Right lung (tissue), 10 donors: ENCODE measurements around the gene CADPS2. TPM values are rescaled to one million over a fixed set of nuclear protein-coding genes. Genes with fewer than 3 reads are reported as not detected.
A peak's percentile ranks its signal among the peaks of the same experiment; 100 is the strongest.

ENCODE experiments used
- DNase-seq, 2 donors: peaks; one replicate each; pipeline ENCODE4 v3.0.0-alpha.2; 2013
- long read RNA-seq, 8 donors: transcript quantifications; one replicate each; lab custom pipeline, GENCODE V29; 2026
- polyA plus RNA-seq, 5 donors: library from polyadenylated mRNA; unstranded; fragments of 120-200 nt; gene quantifications; one replicate each; pipeline versions ENCODE4 v1.2.1 to v1.2.3, GENCODE V29; 2013; ENCODE audit warnings: inconsistent platforms in 1 of 5, low replicate concordance in 1 of 5; ENCODE audit not compliant: insufficient read length in 5 of 5, insufficient read depth in 1 of 5

The CADPS2 gene
- polyA plus RNA-seq: 10 to 100 TPM; 53.5 to 79.9 (median 73.9) TPM
- long read RNA-seq, donor 1: 0 reads
- long read RNA-seq, donor 2: 0 reads
- long read RNA-seq, donor 3: 0 reads
- long read RNA-seq, donor 4: 0 reads
- long read RNA-seq, donor 5, partial matches to known transcripts: 6 of 11 reads
- long read RNA-seq, donor 5, other reads (novel, unspliced or antisense): 5 of 11 reads
- long read RNA-seq, donor 6, partial matches to known transcripts: 6 of 6 reads
- long read RNA-seq, donor 6, other reads (novel, unspliced or antisense): 0 of 6 reads
- long read RNA-seq, donor 7: 0 reads
- long read RNA-seq, donor 8: 0 reads

DNA sequence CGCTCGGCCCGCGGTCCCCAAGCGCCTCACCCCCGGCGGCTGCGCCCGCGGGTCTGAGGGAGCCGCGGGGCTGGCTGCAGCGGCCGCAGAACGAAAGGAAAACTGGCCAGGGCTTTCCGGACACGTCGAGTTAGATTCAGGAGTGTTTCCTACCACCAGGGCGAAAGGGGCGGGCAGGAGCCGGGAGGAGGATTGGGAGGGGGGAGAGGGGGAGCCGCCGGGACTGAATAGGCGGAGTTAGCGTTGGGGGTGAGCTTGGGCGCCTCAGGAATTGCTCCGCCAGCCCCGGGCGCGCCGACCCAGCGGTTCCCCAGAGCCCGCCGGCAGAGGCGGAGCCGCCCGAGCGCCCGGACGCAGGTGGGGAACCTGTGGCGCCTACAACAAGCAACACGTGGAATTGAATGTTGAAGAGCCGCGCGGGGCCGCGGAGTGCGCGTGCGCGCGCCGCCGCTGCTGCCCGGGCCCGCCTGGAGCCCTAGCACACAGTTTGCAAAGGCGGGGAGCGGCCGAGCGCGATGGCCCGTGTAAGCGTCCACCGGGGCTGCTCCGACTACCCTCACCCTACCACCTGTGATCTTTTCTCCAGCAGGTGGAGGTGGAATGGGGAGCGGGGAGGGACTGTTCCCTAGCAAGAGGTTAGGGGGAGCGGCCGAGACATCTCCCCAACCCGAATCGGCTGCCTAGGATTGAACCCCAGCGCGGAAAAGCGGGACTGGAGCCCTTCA, at the start of gene CADPS2:
TSS of gene CADPS2 (minus strand) at position 104 of the 725 bp plus-strand sequence. CDS start 123 bp downstream, outside the sequence.
- peak; percentile 91 to 92 for DNase-seq

DNA sequence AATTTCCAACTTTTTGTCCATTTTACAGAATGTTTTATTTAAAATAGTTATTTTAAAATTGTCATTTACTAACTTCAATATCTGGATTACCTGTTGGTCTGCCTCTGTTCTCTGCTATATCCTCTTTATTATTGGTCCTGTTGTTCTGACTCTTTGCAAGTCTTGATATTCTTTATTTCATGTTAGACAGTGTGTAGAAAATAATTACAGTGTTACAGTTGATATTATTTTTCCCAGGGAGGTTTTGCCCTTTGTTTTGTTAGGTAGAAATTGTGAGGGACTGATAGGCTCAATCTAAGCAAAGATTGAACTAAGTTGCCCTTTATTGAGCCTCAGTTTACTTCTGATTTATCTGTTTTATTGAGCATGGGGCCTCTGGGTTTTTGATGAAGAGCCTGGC, 49.4 kb upstream of the CADPS2 start:
- no peak for DNase-seq

DNA sequence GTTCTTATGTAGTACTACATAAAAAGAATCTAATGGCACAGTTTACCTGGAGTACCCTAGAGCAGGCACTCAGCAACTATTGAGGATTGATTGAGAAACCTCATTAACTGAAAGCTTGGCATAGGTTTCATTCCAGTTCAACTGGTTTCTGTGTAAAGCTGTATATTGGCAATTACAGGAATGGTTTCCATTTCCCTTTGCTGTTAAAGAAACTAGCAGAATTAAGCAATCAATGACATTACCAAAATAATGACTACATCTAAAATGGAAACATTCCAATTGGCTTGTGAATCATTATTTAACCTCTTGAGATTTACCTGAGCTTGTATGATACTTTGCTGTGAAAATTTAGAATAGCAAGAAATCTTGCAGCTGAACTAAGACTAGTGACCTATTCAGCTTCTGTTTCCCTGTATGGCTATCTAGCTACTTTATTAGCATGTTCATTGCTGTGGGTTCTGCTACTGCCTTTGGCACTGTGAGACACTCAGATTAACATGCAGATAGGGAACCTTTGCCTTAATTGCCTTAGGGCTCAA, 33.5 kb upstream of the CADPS2 start:
- DNase-seq: peak; percentile 39 to 42

DNA sequence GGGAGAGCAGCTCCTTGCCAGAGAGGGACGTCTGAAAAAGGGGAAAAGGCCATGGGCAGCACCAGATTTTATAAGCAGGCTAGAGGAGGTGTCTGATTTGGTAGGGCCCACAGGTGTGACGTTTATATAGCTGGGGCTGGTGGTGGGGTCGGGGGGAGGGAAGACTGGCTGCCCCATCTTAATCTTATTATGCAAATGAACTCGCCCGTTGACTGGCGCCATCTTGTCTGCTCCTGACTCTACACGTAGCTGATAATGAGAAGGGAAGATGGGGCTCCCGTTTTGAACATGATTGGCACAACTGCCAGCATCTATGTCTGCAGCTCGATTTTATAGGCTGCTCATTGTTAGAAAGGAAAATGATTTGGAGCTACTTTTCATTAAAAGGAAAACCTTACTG, 28.6 kb upstream of the CADPS2 start:
- DNase-seq: no peak

DNA sequence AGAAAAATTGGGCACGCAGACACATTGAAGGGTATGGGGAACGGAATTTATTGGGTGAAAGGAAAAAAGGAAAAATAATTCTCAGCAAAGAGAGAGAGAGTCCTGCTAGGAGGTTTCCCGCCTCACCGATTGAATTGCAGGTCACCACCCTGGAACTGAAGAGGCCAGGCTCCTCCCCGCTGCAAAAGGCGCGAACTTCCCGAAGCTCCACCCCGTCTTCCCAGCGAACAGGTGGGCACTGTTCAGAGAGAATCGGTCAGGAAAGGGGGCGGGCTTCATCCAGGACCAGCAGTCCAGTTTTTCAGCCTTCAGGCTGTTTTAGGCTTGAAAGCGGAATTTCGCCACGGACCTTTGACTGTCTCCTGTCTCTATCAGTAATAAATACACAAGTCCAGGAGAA, 27.3 kb upstream of the CADPS2 start:
- DNase-seq: no peak

DNA sequence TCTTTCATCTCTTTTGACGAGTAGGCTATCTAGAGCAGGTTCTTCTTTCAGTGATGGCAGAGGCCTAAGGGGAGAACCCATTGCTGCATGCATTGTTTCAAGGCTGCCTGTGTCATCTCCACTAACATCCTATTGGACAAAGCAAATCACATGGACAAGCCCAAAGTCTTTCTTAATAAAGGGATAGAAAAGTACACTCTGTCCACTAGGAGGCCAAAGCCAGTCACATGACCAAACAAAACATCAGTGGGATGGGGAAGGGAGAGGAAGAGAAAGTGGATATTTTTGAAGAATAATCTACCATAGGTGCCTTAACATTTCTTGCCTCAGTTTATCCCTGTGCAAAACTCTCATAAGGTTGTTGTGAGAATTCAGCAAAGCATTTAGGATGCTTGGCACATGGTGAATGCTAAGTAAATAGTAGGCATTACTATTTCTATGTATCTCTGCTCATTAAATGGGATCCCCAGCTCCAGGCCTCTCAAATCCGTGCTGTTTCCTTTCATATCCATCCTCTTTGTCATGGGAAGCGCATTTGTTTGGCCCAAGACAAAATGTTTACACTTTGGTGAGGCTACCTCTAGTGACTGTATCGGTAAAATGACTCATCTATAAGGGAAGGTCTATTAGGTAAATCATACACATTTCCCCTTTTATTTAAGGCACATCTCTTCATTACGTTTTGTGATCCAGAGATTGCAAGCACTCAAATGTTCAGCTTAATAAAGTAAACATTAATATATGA, 16.7 kb upstream of the CADPS2 start:
- no peak for DNase-seq

DNA sequence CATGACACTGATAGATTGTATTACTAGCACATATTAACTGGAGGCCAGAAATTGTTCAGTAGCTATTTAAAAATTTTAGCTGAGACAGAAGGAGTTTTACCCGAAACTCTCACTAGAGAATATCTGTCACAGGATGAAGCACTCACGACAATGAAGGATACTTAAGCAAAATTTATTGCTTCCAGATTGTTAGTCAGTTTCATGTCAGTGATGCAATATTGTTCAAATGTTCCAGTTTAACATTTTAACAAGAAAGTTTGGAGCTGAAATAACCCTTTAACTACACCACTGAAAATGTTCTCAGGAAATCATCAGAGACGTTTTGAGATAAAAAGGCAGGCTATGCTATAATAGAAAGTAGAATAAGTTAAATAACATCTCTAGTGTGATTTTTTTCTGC, 15.0 kb upstream of the CADPS2 start:
- DNase-seq: no peak

DNA sequence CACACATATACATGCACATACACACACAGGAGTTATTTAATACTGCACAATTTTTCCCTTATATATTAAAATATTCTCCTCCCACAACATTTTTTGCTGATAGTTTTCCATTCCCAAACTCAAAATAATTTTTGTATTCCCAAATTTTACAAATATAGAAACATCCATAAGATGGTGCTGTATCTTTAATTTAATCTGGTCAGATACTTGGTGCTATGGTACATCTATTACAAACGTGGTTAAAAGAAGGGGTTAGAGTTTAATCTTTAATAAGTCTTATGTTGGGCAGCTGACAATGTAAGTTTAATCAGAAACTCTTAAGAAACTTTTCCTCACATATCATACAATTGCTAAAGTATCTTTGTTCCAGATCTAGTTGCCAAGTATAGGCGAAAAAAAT, 10.2 kb upstream of the CADPS2 start:
- no peak for DNase-seq

DNA sequence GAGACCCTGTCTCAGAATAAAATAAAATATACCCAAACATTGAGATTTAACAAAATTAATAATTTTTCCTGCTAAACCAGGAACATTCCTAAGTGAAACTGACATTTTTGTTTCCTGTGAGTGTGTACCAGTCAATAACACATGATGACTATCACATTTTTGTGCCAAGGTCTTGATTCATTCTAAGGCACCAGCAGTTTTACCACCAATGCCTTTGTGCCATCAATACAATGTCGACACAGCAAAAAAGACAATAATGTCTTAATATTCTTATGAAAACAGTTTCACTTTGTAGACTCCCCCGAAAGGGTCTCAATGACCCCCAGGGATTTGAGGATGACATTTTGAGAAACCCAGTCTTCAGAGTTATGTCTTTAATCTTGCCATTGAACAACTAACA, 7.2 kb upstream of the CADPS2 start:
- no peak for DNase-seq

DNA sequence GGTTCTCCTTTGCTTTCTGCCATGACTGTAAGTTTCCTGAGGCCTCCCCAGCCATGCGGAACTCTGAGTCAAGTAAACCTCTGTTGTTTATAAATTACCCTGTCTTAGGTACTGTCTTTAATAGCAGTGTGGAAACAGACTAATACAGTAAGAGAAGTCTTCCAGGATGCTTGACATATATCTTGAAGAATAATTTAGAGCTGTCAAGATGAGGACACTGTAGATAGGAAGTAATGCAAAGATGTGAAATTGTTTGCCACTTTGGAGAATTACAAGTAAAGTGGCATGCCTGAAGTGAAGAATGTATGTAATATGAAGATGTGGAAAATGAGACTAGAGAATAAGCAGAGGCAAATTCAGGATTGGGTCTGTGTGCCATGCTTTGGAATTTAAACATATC, 2.9 kb upstream of the CADPS2 start:
- no peak for DNase-seq

DNA sequence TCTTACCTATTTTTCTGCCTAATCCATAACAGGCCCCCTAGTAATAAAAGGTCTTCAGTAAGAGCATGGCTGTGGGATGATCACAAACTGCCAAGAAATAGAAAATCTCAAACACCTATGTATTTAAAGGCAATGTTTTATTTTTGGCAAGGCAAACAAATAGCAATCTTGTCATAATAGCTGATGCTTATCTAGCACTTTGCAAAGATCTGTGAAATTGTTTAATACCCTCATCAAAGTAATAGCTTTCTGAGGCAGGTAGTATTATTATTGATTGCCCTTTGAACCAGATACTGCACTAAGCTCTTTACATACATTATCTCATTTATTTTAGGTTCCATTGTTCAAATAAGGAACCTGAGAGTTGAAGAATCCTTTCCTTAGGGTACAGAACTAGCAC, 1.6 kb upstream of the CADPS2 start:
- no peak for DNase-seq

DNA sequence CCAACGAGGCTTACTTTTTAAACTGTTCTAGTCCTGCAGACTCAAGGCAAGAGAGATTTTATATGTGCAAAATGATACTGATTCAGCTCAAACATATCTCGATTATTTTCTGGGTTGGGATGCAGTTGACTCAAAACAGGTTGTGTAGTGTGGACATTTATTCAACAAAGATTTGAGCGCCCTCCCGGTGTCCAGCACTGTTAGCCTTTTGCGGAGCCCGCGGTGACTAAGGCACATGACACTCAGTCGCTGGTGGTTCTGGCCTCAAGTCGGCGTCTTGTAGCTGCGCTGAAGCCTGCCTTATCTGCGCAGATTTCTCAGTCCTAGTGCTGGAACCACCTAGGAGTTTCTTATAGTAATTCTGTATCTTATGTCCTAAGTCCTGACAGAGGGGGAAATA, 938 bp upstream of the CADPS2 start:
- peak; percentile 55 to 58 for DNase-seq

DNA sequence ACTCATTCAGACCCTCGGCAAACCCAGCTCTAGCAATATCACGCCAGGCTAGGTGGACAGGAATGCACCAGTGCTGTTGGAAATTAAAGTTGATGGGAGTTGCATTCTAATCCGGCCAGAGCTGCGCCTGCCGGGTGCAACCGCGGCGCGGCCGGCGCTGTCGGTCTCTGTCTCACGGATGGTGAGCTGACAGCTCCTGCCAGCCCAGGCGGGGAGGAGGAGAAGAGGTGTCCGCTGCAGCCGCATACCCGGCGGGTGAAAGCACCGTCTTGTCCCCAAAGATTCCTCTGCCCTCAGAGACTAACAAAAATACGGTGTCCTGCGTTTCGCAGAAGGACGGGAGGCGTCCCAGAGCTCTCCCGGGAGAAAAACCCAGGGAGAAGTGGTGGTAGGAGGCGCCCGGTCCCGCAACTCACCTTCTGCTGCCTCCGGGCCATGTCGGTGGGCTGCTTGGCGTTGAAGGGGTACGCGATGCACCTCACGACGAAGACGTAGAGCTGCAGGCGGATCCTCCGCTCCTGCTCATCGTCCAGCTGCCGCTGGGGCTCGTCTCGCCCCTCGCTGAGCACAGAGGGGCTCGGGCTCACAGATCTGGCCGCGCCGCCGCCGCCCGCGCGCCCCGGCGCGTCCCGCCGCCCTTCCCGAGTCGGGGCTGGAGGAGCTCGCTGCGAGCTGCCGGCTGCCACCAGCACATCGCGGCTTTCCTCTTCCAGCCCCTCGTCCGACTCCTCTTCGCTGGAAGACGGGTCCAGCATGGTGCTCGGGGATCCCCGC, 490 bp downstream of the CADPS2 start:
- DNase-seq: peak; percentile 26 to 55

DNA sequence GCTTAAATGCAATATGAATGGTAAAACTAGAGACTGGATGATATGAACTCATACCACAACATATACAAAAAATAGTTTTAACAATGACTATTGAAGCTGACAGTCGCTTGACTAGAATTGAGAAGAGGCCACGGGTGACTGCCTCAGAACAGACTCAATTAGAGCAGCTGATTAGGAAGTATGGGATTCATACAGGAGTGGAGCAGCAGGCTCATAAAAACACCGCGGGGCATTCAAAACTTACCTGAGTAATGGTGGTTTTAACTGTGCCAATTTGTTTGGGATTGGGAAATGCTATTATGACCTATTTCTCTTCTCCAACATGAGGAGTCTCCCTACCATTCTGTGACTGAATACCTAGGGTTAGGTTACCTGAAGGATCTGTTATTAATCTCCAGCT, 2.1 kb downstream of the CADPS2 start:
- DNase-seq: no peak

DNA sequence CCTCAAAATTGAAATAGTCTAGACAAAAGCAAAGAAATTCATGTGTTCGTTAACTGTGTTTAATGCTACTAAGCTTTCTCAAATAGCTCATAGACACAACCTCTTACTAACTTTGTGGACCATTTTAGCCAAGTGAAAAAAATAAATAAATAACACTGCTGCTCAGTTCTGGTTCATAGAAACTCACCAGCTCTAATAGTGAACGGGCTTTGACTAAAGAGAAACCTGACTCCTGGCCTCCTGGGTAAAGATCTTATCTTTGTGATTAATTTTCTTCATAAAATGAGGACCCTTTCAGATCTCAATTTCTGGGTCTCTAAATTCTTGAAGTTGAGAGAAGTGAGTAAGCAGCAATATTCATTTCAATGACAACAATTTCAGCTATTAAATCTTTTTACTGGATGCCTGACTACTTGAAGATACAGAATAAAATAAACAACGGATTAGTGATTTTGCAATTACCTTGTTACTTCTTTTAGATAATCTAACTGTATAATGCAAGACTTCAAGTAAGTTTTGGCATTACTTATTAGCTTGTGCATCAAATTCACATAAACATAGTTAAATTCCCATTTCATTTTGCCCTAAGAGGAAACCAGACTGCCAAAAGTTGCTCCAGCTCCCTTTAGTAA, 3.1 kb downstream of the CADPS2 start:
- peak in 1 of 2 donors; percentile 17 for DNase-seq

DNA sequence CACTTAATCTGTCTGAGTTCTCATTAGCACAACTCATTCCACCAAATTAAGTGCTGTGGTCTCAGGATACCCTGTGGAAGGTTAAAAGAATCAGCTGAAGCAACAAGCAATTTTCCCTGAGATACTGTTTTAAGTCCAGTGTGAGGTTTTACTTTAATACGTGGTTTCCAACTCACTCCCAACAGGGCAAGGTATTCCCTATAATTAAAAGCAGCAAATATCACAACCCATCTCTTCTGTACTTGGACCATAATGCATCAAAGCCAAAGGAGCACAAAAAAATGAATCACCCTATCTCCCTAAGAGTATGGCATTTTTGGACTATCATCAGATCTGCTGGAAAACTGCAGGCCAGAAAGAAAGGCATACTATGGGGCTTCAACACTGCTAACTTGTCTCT, 4.9 kb downstream of the CADPS2 start:
- no peak for DNase-seq

DNA sequence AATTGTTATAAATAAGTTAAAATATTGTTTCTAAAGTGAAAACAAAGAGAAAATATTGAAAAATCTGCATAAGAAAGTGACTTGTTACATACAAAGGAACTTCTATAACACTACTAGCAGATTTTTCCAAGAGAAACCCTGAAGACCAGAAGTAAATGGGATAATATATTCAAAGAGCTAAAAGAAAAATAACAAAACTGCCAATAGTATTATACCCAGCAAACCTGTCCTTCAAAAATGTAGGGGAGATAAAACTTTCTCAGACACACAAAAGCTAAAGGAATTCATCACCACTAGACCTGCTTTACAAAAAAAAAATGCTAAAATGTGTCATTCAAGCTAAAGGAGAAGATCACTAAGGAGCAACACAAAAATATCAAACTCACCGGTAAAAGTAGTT, 17.0 kb downstream of the CADPS2 start:
- no peak for DNase-seq

DNA sequence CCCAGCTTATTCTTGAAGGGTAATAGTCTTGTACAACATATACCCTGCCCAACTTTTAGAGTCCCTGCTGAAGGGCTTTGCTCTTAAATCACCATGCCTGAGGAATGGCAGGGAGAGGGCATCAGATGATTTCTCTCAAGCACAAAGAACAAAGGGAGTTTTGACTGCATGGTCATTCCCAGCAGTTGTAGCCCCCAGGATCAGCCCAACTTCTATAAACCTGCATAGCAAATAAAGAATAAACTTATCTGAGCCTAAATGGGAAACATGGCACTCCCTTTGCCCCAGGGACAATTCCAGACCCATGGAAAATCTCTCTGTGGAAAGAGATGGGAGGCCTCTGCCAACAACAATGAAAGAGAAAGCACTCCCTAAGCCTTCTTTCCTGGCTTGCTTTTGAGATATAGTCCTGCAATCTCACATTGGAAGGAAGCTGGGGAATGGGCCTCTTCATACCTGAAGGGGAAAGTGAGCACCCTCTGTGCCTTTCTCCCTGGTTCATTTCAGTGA, 18.7 kb downstream of the CADPS2 start:
- no peak for DNase-seq

DNA sequence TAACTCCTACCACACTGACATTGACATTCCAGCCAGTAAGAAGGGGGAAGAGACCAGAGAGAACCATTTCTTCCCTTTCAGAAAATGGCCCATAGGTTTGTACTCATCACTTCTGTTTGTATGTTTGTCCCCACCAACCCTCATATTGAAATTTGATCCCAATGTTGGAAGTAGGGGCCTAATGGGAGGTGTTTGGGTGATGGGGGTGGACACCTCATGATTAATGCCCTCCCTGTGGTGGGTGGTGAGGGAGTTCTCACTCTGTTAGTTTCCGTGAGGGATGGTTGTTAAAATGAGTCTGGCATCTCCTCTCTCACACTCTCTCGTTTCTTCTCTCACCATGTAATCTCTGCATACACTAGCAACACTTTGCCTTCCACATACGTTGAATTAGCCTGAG, 21.4 kb downstream of the CADPS2 start:
- DNase-seq: no peak

DNA sequence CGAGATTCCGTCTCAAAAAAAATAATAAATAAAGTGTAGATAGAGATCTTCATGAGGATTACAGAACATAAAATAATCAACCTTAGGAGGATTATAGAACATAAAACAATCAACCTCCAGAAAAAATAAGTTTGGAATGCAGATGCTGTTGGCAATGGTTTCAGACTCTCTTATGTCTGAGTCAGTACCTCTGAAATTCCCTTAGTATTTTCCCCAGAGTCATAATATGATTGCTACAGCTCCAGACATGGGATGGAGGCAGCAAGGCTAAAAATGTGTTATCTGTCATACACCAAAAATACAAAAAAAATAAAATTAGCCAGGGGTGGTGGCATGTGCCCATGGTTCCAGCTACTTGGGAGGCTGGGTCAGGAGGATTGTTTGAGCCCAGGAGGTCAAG, 22.2 kb downstream of the CADPS2 start:
- DNase-seq: no peak

DNA sequence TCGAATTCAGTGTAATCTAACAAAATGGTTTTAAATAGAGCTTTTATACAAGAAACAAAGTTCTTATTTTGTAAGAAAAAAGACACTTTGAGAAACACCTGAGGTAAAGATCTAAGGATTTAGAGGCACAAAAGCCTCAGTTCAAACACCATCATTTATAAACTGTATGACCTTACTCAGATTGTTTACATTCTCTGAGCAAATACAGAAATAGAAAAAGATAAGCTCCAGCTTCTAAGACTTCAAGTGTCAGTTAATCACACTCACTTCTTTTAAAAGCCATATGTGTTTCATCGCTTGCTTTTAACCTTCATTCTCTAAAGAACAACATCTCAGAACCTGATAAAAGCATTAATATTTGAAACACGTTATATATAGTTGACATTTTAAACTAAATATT, 27.9 kb downstream of the CADPS2 start:
- no peak for DNase-seq
